ENCODE results near the gene ZSWIM5.
"Not testable (repeated sequence)": the region's sequence is repeated elsewhere in the genome, so short reads cannot be mapped to it uniquely, and the experiment has no call there.

The ZSWIM5 gene

DNA sequence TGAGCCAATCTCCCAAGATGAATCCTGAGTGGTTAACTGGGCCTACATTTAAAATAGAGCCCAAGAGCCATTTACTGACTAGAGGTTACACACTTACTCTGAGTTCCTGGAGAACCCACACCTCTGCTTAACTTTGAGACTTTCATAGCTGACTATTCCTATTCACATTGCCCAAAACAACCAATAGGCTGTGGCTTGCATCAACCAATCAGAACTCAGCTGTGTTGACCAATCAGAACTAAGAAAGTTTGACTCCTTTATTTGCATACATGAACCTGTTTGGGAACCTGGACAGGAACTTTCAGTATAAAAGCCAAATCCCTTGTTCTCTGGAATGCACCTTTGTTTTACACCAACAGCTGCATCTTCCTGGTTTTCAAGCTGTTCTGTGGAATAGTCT, 9.5 kb downstream of the ZSWIM5 start:
- H2AK5ac ChIP-seq (ENCODE audit: low read length), result no peak overlapping the region
- H4K8ac ChIP-seq (ENCODE audit: low read depth, low read length), result no peak overlapping the region

GRCh38 chr1:45191418-45191783, 15.0 kb downstream of the ZSWIM5 start:
- H4K91ac ChIP-seq (ENCODE audit: low read depth, low read length), result no peak overlapping the region
- no peaks in the 10 kb centered on the region for H3K27me3 ChIP-seq (ENCODE audit: insufficient read depth, low read length)
- H2BK5ac ChIP-seq (ENCODE audit: low read depth, low read length, poor library complexity), result no peak overlapping the region
- H3K27ac ChIP-seq (ENCODE audit: low read depth, low read length), result no peak overlapping the region
- H3K4me2 ChIP-seq (ENCODE audit: low read length), result no peak overlapping the region
- no CpG with 5 or more reads among the region's 4 CpGs for WGBS (ENCODE audit: extremely low coverage, insufficient coverage, insufficient read length)
- no peak overlapping the region for H4K12ac ChIP-seq (ENCODE audit: low read depth, low read length)
- no peak overlapping the region for H3K4ac ChIP-seq (ENCODE audit: low read depth, low read length)
- H3K9me3 ChIP-seq (ENCODE audit: insufficient read depth, low read depth, low read length), result no peaks in the 10 kb centered on the region
- no peak overlapping the region for H2AK5ac ChIP-seq (ENCODE audit: low read length)
- H3K36me3 ChIP-seq (ENCODE audit: control insufficient read depth in 1 of 2, insufficient read depth in 2 of 2, low read length in 2 of 2), result no peaks in the 10 kb centered on the region
- no peak overlapping the region for H2BK120ac ChIP-seq (ENCODE audit: insufficient read depth, low read length, poor library complexity)
- H3K18ac ChIP-seq (ENCODE audit: low read length), result no peak overlapping the region
- H3K4me3 ChIP-seq (ENCODE audit: low read depth, low read length), result no peak overlapping the region
- H2BK12ac ChIP-seq (ENCODE audit: low read length), result no peak overlapping the region
- no peaks in the 10 kb centered on the region for H3K79me2 ChIP-seq (ENCODE audit: control insufficient read depth, insufficient read depth, low read length, poor library complexity)
- H3K14ac ChIP-seq (ENCODE audit: low read length), result no peak overlapping the region
- H3K23ac ChIP-seq (ENCODE audit: low read length), result no peak overlapping the region
- H3K79me1 ChIP-seq (ENCODE audit: low read length), result no peaks in the 10 kb centered on the region
- H2AFZ ChIP-seq (ENCODE audit: insufficient read depth, low read length, poor library complexity), result no peak overlapping the region
- H3K4me1 ChIP-seq (ENCODE audit: control insufficient read depth in 1 of 2, insufficient read depth in 2 of 2, low read length in 2 of 2), result no peaks in the 10 kb centered on the region
- no peak overlapping the region for H3K9ac ChIP-seq (ENCODE audit: low read length)
- no peak overlapping the region for H4K8ac ChIP-seq (ENCODE audit: low read depth, low read length)
- peak in 1 of 2 donors; percentile 1 for DNase-seq

More for the DNA sequence above, 9.5 kb downstream of the ZSWIM5 start:
- no peak overlapping the region for H4K12ac ChIP-seq (ENCODE audit: low read depth, low read length)
- DNase-seq, result no peak
- H2AFZ ChIP-seq (ENCODE audit: insufficient read depth, low read length, poor library complexity), result no peak overlapping the region
- H3K36me3 ChIP-seq (ENCODE audit: control insufficient read depth in 1 of 2, insufficient read depth in 2 of 2, low read length in 2 of 2), result no peaks in the 10 kb centered on the region
- no peak overlapping the region for H2BK120ac ChIP-seq (ENCODE audit: insufficient read depth, low read length, poor library complexity)
- H2BK12ac ChIP-seq (ENCODE audit: low read length), result no peak overlapping the region
- no peak overlapping the region for H3K27ac ChIP-seq (ENCODE audit: low read depth, low read length)
- no peaks in the 10 kb centered on the region for H3K79me1 ChIP-seq (ENCODE audit: low read length)
- H3K4ac ChIP-seq (ENCODE audit: low read depth, low read length), result no peak overlapping the region
- H2BK5ac ChIP-seq (ENCODE audit: low read depth, low read length, poor library complexity), result no peak overlapping the region
- H3K14ac ChIP-seq (ENCODE audit: low read length), result no peak overlapping the region
- H3K9ac ChIP-seq (ENCODE audit: low read length), result no peak overlapping the region
- H3K4me2 ChIP-seq (ENCODE audit: low read length), result no peak overlapping the region
- no peaks in the 10 kb centered on the region for H3K9me3 ChIP-seq (ENCODE audit: insufficient read depth, low read depth, low read length)
- no peaks in the 10 kb centered on the region for H3K27me3 ChIP-seq (ENCODE audit: insufficient read depth, low read length)
- no peak overlapping the region for H3K4me3 ChIP-seq (ENCODE audit: low read depth, low read length)
- H3K4me1 ChIP-seq (ENCODE audit: control insufficient read depth in 1 of 2, insufficient read depth in 2 of 2, low read length in 2 of 2), result no peaks in the 10 kb centered on the region
- H3K23ac ChIP-seq (ENCODE audit: low read length), result no peak overlapping the region
- H3K79me2 ChIP-seq (ENCODE audit: control insufficient read depth, insufficient read depth, low read length, poor library complexity), result no peaks in the 10 kb centered on the region
- no peak overlapping the region for H3K18ac ChIP-seq (ENCODE audit: low read length)
- no peak overlapping the region for H4K91ac ChIP-seq (ENCODE audit: low read depth, low read length)

DNA sequence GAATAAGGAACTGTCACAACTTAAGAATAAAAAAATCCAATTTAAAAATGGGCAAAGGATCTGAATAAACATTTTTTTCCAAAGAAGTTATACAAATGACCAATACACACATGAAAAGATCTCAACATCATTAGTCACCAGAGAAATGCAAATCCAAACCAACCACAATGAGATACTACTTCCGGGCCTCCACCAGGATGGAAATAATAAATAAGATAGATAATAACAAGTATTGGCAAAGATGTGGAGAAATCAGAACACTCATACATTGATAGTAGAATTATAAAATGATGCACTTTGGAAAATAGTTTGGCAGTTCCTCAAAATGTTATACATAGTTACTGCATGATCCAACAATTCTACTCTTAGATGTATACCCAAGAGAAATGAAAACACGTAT, 18.7 kb downstream of the ZSWIM5 start:
- H3K79me1 ChIP-seq (ENCODE audit: low read length), result no peaks in the 10 kb centered on the region
- H3K23ac ChIP-seq (ENCODE audit: low read length), result no peak overlapping the region
- no peak overlapping the region for H4K12ac ChIP-seq (ENCODE audit: low read depth, low read length)
- no peak overlapping the region for H2BK120ac ChIP-seq (ENCODE audit: insufficient read depth, low read length, poor library complexity)
- H2AK5ac ChIP-seq (ENCODE audit: low read length), result no peak overlapping the region
- H2AFZ ChIP-seq (ENCODE audit: insufficient read depth, low read length, poor library complexity), result no peak overlapping the region
- H3K14ac ChIP-seq (ENCODE audit: low read length), result no peak overlapping the region
- H4K91ac ChIP-seq (ENCODE audit: low read depth, low read length), result no peak overlapping the region
- H4K8ac ChIP-seq (ENCODE audit: low read depth, low read length), result no peak overlapping the region
- no CpG with 5 or more reads among the region's 2 CpGs for WGBS (ENCODE audit: extremely low coverage, insufficient coverage, insufficient read length)
- no peak overlapping the region for H3K27ac ChIP-seq (ENCODE audit: low read depth, low read length)
- H3K79me2 ChIP-seq (ENCODE audit: control insufficient read depth, insufficient read depth, low read length, poor library complexity), result no peaks in the 10 kb centered on the region
- H3K4me3 ChIP-seq (ENCODE audit: low read depth, low read length), result no peak overlapping the region
- H3K9me3 ChIP-seq (ENCODE audit: insufficient read depth, low read depth, low read length), result no peaks in the 10 kb centered on the region
- no peak overlapping the region for H3K9ac ChIP-seq (ENCODE audit: low read length)
- no peak overlapping the region for H3K4me2 ChIP-seq (ENCODE audit: low read length)
- H3K27me3 ChIP-seq (ENCODE audit: insufficient read depth, low read length), result no peaks in the 10 kb centered on the region
- H3K4me1 ChIP-seq (ENCODE audit: control insufficient read depth in 1 of 2, insufficient read depth in 2 of 2, low read length in 2 of 2), result no peaks in the 10 kb centered on the region
- no peak overlapping the region for H2BK12ac ChIP-seq (ENCODE audit: low read length)
- no peaks in the 10 kb centered on the region for H3K36me3 ChIP-seq (ENCODE audit: control insufficient read depth in 1 of 2, insufficient read depth in 2 of 2, low read length in 2 of 2)
- no peak for DNase-seq
- no peak overlapping the region for H3K4ac ChIP-seq (ENCODE audit: low read depth, low read length)
- H3K18ac ChIP-seq (ENCODE audit: low read length), result no peak overlapping the region
- no peak overlapping the region for H2BK5ac ChIP-seq (ENCODE audit: low read depth, low read length, poor library complexity)

DNA sequence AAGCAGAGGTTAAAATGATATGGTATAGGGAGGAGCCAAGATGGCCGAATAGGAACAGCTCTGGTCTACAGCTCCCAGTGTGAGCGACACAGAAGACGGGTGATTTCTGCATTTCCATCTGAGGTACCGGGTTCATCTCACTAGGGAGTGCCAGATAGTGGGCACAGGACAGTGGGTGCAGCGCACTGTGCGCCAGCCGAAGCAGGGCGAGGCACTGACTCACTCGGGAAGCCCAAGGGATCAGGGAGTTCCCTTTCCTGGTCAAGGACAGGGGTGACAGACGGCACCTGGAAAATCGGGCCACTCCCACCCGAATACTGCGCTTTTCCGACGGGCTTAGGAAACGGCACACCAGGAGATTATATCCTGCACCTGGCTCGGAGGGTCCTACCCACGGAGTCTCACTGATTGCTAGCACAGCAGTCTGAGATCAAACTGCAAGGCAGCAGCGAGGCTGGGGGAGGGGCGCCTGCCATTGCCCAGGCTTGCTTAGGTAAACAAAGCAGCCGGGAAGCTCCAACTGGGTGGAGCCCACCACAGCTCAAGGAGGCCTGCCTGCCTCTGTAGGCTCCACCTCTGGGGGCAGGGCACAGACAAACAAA, 26.4 kb downstream of the ZSWIM5 start:
- H3K4me3 ChIP-seq (ENCODE audit: low read depth, low read length); H2AK5ac ChIP-seq (ENCODE audit: low read length); H3K9ac ChIP-seq (ENCODE audit: low read length); H3K79me1 ChIP-seq (ENCODE audit: low read length); H4K12ac ChIP-seq (ENCODE audit: low read depth, low read length); H3K9me3 ChIP-seq (ENCODE audit: insufficient read depth, low read depth, low read length); H2BK12ac ChIP-seq (ENCODE audit: low read length); H3K27me3 ChIP-seq (ENCODE audit: insufficient read depth, low read length); H3K14ac ChIP-seq (ENCODE audit: low read length); H2AFZ ChIP-seq (ENCODE audit: insufficient read depth, low read length, poor library complexity); H3K27ac ChIP-seq (ENCODE audit: low read depth, low read length); DNase-seq; H3K23ac ChIP-seq (ENCODE audit: low read length); H3K4me1 ChIP-seq (ENCODE audit: control insufficient read depth in 1 of 2, insufficient read depth in 2 of 2, low read length in 2 of 2); H4K8ac ChIP-seq (ENCODE audit: low read depth, low read length); H2BK5ac ChIP-seq (ENCODE audit: low read depth, low read length, poor library complexity); H3K36me3 ChIP-seq (ENCODE audit: control insufficient read depth in 1 of 2, insufficient read depth in 2 of 2, low read length in 2 of 2); H3K4ac ChIP-seq (ENCODE audit: low read depth, low read length); H3K4me2 ChIP-seq (ENCODE audit: low read length); H3K79me2 ChIP-seq (ENCODE audit: control insufficient read depth, insufficient read depth, low read length, poor library complexity); H4K91ac ChIP-seq (ENCODE audit: low read depth, low read length); H3K18ac ChIP-seq (ENCODE audit: low read length); H2BK120ac ChIP-seq (ENCODE audit: insufficient read depth, low read length, poor library complexity): not testable (repeated sequence)
- no CpG with 5 or more reads among the region's 21 CpGs for WGBS (ENCODE audit: extremely low coverage, insufficient coverage, insufficient read length)

Data from trophoblast cell (in vitro differentiated cells and primary cell).